Bone marrow (tissue), 2 donors: ENCODE measurements around the gene ZDHHC12.

Experiments used
- DNase-seq, 2 donors: peaks; one replicate each; lab custom pipeline; 2025; lab: John Stamatoyannopoulos, UW

ZDHHC12 gene

DNA sequence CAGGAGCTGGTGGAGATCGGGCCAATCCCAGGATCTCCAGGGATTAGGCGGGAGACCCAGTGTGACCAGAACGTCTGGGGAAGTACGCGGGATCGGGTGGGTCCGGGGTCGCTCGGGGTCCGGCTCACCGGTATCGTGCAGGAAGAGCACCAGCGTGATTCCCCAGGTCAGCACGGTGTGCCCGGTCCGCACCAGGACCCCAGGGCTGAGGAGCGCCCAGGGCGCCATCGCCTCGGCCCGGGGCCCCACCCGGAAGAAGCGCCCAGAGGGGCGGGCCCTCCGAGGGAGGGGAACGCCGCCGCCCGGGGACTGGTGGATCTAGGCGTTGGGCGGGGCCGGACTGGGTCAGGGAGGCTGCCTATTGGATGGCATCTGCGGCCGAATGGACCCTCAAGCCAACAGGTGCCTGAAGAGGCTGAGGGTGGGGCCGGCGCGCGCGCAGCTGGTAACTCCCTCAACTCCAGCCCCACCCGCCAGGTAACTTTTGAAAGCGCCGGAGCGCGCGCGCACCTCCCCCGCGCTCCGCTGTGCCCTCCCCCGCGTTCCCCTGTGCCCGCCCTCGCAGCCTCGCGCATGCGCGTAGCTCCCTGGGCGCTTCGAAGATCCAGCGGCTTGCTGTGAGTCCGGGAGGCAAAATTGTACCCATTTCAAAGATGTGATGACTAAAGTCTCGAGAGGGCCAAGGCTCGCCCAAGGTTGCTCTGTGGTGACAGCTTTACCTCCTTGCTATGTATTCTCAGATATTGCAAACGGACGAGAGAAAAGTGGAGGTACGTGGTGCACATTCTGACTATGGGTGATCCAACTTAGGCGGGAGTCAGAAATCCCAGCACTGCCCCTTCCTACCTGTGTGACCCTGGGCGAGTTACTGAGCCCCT lies at the start of gene ZDHHC12:
ZDHHC12 (minus strand) TSS at position 262 of the 878 bp plus-strand sequence; CDS start at position 228, 34 bp downstream.
- peak; percentile 80 to 98 for DNase-seq

GRCh38 chr9:128773049-128773448 lies 49.1 kb upstream of the ZDHHC12 start:
- no peak for DNase-seq

GRCh38 chr9:128771745-128772519 lies 48.0 kb upstream of the ZDHHC12 start, which contains the start of gene ZER1:
Gene ZER1 (minus strand): TSS chr9:128771927. CDS start chr9:128755565, 16,362 bp downstream.
- DNase-seq: peak; percentile 81 to 87

- DNase-seq: no peak
Observed at GRCh38 chr9:128771094-128771721, 47.3 kb upstream of the ZDHHC12 start.

DNA sequence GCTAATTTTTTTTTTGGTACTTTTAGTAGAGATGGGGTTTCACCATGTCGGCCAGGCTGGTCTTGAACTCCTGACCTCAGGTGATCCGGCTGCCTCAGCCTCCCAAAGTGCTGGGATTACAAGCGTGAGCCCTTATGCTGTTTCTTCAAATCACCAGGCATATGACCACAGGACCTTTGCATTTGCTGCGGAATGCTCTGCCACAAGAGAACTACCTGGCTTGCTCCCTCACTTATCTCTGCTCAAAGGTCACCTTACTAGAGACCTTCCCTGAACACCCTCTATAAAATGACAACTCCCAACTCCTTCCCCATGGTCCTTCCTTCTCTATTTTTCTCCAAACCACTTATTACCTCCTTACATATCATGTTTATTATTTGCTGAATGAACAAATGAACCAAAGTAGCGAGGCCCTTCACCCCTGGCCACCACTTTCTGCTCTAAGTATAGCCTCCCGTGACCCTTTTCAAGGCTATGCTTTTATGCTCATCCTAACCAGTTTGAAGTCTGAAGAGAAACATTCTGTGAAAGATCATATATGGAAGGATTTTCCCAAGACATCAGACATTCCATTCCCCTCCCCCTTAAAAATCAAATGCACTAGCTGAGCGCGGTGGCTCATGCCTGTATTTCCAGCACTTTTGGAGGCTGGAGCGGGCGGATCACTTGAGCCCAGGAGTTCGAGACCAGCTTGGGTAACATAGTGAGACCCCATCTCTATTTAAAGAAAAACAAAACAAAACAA lies 46.5 kb upstream of the ZDHHC12 start:
- no peak for DNase-seq

DNA sequence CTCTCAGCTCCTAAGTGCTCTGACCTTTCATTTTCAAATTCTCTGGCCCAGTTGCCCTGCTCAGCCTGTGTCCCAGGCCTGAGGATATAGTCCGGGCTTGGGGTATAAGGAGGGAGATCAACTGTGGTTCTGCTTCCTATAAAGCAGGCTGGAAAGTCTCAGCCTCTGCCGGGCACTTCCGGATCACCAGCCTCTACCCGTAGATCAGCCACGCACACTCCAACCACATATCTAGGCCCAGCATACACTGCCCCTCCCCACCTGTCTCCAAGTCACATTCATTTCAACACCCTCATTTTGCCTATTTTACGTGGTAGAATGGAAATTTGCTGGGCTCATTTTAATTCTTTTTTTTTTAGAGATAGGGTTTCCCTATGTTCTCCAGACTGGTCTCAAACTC lies 44.7 kb upstream of the ZDHHC12 start:
- no peak for DNase-seq

DNA sequence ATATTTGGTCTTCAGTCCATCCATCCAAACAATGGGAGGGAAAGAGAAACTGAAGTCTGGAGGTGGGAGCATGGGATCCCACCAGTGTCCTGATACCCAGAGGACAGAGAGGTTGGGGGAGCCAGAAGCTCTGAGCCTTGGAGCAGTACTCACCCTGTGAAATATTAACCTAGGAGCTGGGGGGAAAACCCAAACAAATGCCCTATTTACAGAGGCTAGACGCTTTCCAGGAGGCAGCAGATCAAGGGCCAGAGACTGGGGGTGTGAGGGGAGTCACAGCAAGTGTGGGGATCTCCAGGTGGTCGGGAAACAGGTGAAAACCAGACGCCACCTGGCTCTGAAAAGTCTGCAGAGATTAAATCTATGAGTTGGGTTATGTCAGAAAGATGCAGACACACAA lies 41.6 kb upstream of the ZDHHC12 start:
- DNase-seq: no peak

GRCh38 chr9:128764361-128764760 lies 40.4 kb upstream of the ZDHHC12 start:
- no peak for DNase-seq

DNA sequence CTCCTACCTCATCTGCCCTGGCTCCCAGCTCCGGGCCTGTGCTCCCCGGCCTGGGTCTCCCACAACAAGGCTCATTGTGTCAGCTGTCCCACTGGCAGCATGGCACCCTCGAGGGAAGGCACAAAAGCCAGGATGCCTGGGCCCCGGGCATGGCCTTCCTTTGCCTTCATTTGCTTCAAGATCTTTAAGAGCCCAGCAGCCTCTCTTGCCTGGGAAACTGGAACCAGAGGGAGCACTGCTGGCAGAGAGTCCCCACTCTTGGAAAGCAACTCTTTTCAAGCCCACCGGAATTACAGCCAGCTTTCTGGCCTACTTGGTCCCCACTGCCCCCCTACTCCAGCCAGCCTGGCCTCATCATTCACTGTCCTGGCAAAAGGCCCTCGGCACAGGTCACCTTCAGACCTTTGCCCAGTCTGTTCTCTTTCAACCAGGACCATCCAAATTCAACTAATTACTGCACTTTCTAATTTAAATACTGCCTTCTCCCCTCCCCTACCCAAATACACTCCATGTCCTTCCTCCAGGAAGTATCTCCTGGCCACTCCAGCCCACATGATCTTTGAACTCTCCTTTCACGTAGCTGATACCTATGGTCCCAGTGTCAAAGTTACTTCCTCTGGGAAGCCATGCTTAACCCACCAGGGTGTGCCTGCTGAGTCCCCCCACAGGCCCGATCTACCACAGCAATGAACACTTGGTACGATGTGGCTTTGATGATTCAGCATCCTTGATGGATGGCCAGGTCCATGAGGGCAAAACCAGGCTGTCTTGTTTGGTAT lies 38.9 kb upstream of the ZDHHC12 start:
- DNase-seq: no peak

DNA sequence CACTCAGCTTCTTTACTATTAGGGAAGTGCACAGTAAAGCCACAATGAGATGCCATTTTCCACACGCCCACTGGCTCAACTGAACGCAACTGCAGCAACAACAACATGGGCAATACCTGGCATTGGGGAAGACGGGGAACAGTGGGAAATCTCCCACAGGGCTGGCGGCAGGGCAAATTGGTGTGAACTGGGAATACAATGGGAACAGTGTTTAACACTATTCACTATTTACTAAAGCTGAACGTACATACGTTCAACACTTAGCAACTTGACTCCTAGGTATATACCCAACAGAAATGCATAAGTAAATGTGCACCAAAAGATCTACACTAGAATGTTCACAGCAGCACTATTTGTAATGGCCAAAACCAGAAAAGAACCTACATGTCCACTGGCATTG lies 33.7 kb upstream of the ZDHHC12 start:
- DNase-seq: no peak

DNA sequence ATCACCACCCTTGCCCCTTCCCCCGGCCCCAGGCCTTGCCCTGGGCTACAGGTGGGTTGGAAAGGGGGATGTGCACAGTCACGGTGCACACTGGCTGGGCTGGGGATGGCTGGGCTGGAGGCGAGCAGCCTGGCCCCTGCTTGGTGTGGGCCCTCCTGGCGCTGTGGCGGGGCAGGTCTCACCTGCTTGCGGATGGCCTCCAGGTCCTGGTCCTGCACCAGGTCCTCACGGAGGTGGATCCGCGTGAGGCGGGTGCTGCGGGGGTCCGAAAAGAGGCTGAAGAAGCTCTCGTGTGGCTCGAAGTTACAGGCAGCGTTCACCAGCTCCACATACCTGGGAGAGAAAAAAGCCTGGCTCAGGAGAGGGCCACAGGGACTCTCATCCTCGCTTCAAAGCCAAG lies 29.7 kb upstream of the ZDHHC12 start:
- no peak for DNase-seq

DNA sequence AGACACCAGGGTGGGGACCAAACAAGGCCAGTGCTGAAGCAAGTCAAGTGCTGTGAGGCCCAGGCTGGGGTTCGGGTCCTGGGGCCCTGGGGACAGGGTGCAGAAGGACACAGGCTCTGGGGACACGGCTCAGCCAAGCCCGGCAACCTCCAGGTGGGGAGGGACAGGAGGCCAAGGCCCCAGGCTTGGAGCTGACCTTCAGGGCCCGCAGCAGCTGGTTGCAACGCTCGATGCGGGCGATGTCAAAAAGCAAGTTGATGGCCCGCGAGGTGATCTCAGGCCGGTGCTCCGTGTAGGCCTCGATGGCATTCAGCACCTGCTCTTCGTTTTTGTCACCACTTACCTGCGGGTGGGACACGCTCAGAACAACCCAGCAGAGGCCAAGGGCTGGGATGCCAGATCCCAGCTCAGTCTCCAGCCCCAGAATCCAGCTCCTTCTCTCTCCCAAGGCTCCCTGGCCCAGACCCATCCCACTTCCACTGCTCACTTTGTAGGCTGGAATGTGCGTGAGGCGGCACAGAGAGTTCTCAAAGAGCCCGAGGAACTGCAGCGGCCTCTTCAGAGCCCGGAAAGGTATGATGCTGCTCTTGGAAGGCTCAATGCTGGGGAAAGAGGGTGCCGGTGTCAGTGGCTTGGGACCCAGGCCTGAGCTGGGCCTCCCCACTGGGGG lies 27.1 kb upstream of the ZDHHC12 start:
- no peak for DNase-seq

DNA sequence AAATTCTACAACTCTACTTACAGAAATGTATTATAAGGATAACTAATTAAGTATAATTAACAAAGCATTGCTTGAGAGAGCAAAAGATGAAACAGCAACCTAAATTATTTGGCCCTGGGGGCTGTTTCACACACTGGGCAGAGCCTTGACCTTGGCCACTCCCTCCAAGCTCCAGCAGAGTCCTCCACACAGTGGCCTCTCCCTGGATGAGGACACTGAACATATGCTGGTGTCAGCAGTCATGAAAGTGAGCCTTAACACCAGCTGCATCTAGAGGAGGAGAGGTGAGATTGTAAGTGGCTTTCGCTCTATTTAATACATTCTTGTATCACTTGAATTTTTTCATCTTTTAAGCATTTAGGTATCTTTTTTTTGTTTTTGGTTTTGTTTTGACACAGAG lies 23.3 kb upstream of the ZDHHC12 start:
- DNase-seq: no peak

GRCh38 chr9:128743421-128743820 lies 19.5 kb upstream of the ZDHHC12 start:
- no peak for DNase-seq

- DNase-seq: no peak
Observed at GRCh38 chr9:128742401-128742800, 18.5 kb upstream of the ZDHHC12 start.

- no peak for DNase-seq
Observed at GRCh38 chr9:128735373-128735772, 11.4 kb upstream of the ZDHHC12 start.

- peak in 1 of 2 donors; percentile 35 for DNase-seq
Observed at GRCh38 chr9:128733256-128733655, 9.3 kb upstream of the ZDHHC12 start.

DNA sequence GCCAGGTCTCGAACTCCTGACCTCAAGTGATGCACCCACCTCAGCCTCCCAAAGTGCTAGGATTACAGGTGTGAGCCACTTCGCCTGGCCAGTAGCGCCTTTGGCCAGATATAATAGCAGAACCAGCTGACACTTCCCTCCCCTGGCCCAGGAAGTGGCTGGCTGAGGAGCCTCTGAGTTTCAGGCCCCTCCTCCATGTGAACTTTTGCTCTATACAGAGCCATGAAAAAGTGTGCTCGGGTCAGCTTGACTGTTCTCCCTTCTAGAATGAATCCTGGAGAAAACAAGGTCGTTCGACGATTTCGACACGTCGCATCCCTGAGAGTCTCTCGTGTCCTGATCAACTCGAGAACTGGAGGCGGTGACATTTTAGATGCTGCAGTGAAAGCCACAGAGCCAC lies 8.6 kb upstream of the ZDHHC12 start:
- DNase-seq: no peak

- DNase-seq: no peak
Observed at GRCh38 chr9:128731691-128732090, 7.8 kb upstream of the ZDHHC12 start.

DNA sequence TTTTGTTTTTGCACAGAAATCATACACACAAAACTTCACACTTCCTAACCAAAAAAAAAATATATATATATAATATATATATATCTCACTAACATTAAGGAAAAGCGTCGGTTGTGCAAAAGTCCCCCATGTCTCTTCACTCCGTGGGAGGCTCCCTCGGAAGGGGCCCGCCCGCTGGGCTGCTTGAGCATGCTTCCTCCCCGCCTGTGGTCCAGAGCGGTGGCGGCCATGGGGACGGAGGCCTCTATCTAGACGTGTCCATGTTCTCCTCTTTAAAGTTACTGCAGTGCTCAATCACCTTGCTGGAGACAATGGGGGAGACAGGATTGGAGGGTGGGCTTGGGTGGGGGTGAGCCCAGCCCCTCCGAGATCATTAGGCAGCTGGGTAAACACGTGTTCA lies 7.2 kb upstream of the ZDHHC12 start:
- no peak for DNase-seq
